ENCODE data around the gene SIRT5.

The SIRT5 gene

GRCh38 chr6:13538084-13538483 lies 36.3 kb upstream of the SIRT5 start:
- H3K14ac ChIP-seq (ENCODE audit: low read length) = no peak overlapping the region
- no peak overlapping the region for H3K27ac ChIP-seq (ENCODE audit: low read depth, low read length)
- H3K23ac ChIP-seq (ENCODE audit: low read length) = no peak overlapping the region
- no peak overlapping the region for H3K9ac ChIP-seq (ENCODE audit: low read length)
- H3K79me2 ChIP-seq (ENCODE audit: control insufficient read depth, insufficient read depth, low read length, poor library complexity) = no peaks in the 10 kb centered on the region
- no peaks in the 10 kb centered on the region for H3K79me1 ChIP-seq (ENCODE audit: low read length)
- no peak overlapping the region for H4K91ac ChIP-seq (ENCODE audit: low read depth, low read length)
- no peak overlapping the region for H2AK5ac ChIP-seq (ENCODE audit: low read length)
- no peaks in the 10 kb centered on the region for H3K4me1 ChIP-seq (ENCODE audit: control insufficient read depth in 1 of 2, insufficient read depth in 2 of 2, low read length in 2 of 2)
- H2AFZ ChIP-seq (ENCODE audit: insufficient read depth, low read length, poor library complexity) = no peak overlapping the region
- no peak overlapping the region for H3K4ac ChIP-seq (ENCODE audit: low read depth, low read length)
- H3K18ac ChIP-seq (ENCODE audit: low read length) = no peak overlapping the region
- WGBS (ENCODE audit: extremely low coverage, insufficient coverage, insufficient read length) = no CpG with 5 or more reads among the region's 2 CpGs
- no peak overlapping the region for H4K8ac ChIP-seq (ENCODE audit: low read depth, low read length)
- H3K9me3 ChIP-seq (ENCODE audit: insufficient read depth, low read depth, low read length) = peaks cover 1% of the 10 kb centered on the region
- H2BK120ac ChIP-seq (ENCODE audit: insufficient read depth, low read length, poor library complexity) = no peak overlapping the region
- no peak overlapping the region for H2BK12ac ChIP-seq (ENCODE audit: low read length)
- H4K12ac ChIP-seq (ENCODE audit: low read depth, low read length) = no peak overlapping the region
- no peak overlapping the region for H3K4me3 ChIP-seq (ENCODE audit: low read depth, low read length)
- H2BK5ac ChIP-seq (ENCODE audit: low read depth, low read length, poor library complexity) = no peak overlapping the region
- peak in 1 of 2 donors; percentile 52 for DNase-seq
- no peaks in the 10 kb centered on the region for H3K27me3 ChIP-seq (ENCODE audit: insufficient read depth, low read length)
- H3K36me3 ChIP-seq (ENCODE audit: control insufficient read depth in 1 of 2, insufficient read depth in 2 of 2, low read length in 2 of 2) = no peaks in the 10 kb centered on the region
- no peak overlapping the region for H3K4me2 ChIP-seq (ENCODE audit: low read length)

GRCh38 chr6:13538600-13538999 lies 35.8 kb upstream of the SIRT5 start:
- Histone ChIP-seq H2BK5ac (ENCODE audit: low read depth, low read length, poor library complexity) (no peak overlapping the region), H3K79me1 (ENCODE audit: low read length) (no peaks in the 10 kb centered on the region), H3K9ac (ENCODE audit: low read length) (no peak overlapping the region), H3K4me1 (ENCODE audit: control insufficient read depth in 1 of 2, insufficient read depth in 2 of 2, low read length in 2 of 2) (no peaks in the 10 kb centered on the region), H3K36me3 (ENCODE audit: control insufficient read depth in 1 of 2, insufficient read depth in 2 of 2, low read length in 2 of 2) (no peaks in the 10 kb centered on the region), H3K9me3 (ENCODE audit: insufficient read depth, low read depth, low read length) (peaks cover 1% of the 10 kb centered on the region), H3K23ac (ENCODE audit: low read length) (no peak overlapping the region), H3K79me2 (ENCODE audit: control insufficient read depth, insufficient read depth, low read length, poor library complexity) (no peaks in the 10 kb centered on the region), H3K4me2 (ENCODE audit: low read length) (no peak overlapping the region), H2AFZ (ENCODE audit: insufficient read depth, low read length, poor library complexity) (no peak overlapping the region), H2BK12ac (ENCODE audit: low read length) (no peak overlapping the region), H3K27ac (ENCODE audit: low read depth, low read length) (no peak overlapping the region), H4K12ac (ENCODE audit: low read depth, low read length) (no peak overlapping the region), H4K91ac (ENCODE audit: low read depth, low read length) (no peak overlapping the region), H3K27me3 (ENCODE audit: insufficient read depth, low read length) (no peaks in the 10 kb centered on the region), H3K14ac (ENCODE audit: low read length) (no peak overlapping the region), H3K18ac (ENCODE audit: low read length) (no peak overlapping the region), H3K4me3 (ENCODE audit: low read depth, low read length) (no peak overlapping the region), H3K4ac (ENCODE audit: low read depth, low read length) (no peak overlapping the region), H4K8ac (ENCODE audit: low read depth, low read length) (no peak overlapping the region), H2AK5ac (ENCODE audit: low read length) (no peak overlapping the region), H2BK120ac (ENCODE audit: insufficient read depth, low read length, poor library complexity) (no peak overlapping the region)
- no peak for DNase-seq
- no CpG with 5 or more reads among the region's 3 CpGs for WGBS (ENCODE audit: extremely low coverage, insufficient coverage, insufficient read length)

- H4K12ac ChIP-seq (ENCODE audit: low read depth, low read length) = no peak overlapping the region
- no peak for DNase-seq
These were observed 34.8 kb upstream of the SIRT5 start for GRCh38 chr6:13539572-13539971.

GRCh38 chr6:13541496-13541895 lies 32.9 kb upstream of the SIRT5 start:
- no peak overlapping the region for H4K8ac ChIP-seq (ENCODE audit: low read depth, low read length)
- H2AK5ac ChIP-seq (ENCODE audit: low read length) = no peak overlapping the region
- H3K4ac ChIP-seq (ENCODE audit: low read depth, low read length) = no peak overlapping the region
- H3K79me1 ChIP-seq (ENCODE audit: low read length) = no peaks in the 10 kb centered on the region
- DNase-seq = no peak
- no peak overlapping the region for H3K23ac ChIP-seq (ENCODE audit: low read length)
- no peaks in the 10 kb centered on the region for H3K36me3 ChIP-seq (ENCODE audit: control insufficient read depth in 1 of 2, insufficient read depth in 2 of 2, low read length in 2 of 2)
- no peak overlapping the region for H3K9ac ChIP-seq (ENCODE audit: low read length)
- H2BK120ac ChIP-seq (ENCODE audit: insufficient read depth, low read length, poor library complexity) = no peak overlapping the region
- no peak overlapping the region for H4K12ac ChIP-seq (ENCODE audit: low read depth, low read length)
- no peak overlapping the region for H4K91ac ChIP-seq (ENCODE audit: low read depth, low read length)
- no peak overlapping the region for H3K4me3 ChIP-seq (ENCODE audit: low read depth, low read length)
- no peak overlapping the region for H2BK12ac ChIP-seq (ENCODE audit: low read length)
- no peak overlapping the region for H2BK5ac ChIP-seq (ENCODE audit: low read depth, low read length, poor library complexity)
- H2AFZ ChIP-seq (ENCODE audit: insufficient read depth, low read length, poor library complexity) = no peak overlapping the region
- no CpG with 5 or more reads among the region's 35 CpGs for WGBS (ENCODE audit: extremely low coverage, insufficient coverage, insufficient read length)
- no peak overlapping the region for H3K14ac ChIP-seq (ENCODE audit: low read length)
- no peaks in the 10 kb centered on the region for H3K27me3 ChIP-seq (ENCODE audit: insufficient read depth, low read length)
- no peak overlapping the region for H3K18ac ChIP-seq (ENCODE audit: low read length)
- no peak overlapping the region for H3K4me2 ChIP-seq (ENCODE audit: low read length)
- H3K4me1 ChIP-seq (ENCODE audit: control insufficient read depth in 1 of 2, insufficient read depth in 2 of 2, low read length in 2 of 2) = no peaks in the 10 kb centered on the region
- H3K9me3 ChIP-seq (ENCODE audit: insufficient read depth, low read depth, low read length) = no peaks in the 10 kb centered on the region
- no peak overlapping the region for H3K27ac ChIP-seq (ENCODE audit: low read depth, low read length)
- H3K79me2 ChIP-seq (ENCODE audit: control insufficient read depth, insufficient read depth, low read length, poor library complexity) = no peaks in the 10 kb centered on the region

More at GRCh38 chr6:13539572-13539971, 34.8 kb upstream of the SIRT5 start:
- Histone ChIP-seq H3K23ac (ENCODE audit: low read length) (no peak overlapping the region), H3K18ac (ENCODE audit: low read length) (no peak overlapping the region), H3K27me3 (ENCODE audit: insufficient read depth, low read length) (no peaks in the 10 kb centered on the region), H2AK5ac (ENCODE audit: low read length) (no peak overlapping the region), H2AFZ (ENCODE audit: insufficient read depth, low read length, poor library complexity) (no peak overlapping the region), H3K4me2 (ENCODE audit: low read length) (no peak overlapping the region), H3K4ac (ENCODE audit: low read depth, low read length) (no peak overlapping the region), H3K4me3 (ENCODE audit: low read depth, low read length) (no peak overlapping the region), H3K14ac (ENCODE audit: low read length) (no peak overlapping the region), H4K91ac (ENCODE audit: low read depth, low read length) (no peak overlapping the region), H3K79me1 (ENCODE audit: low read length) (no peaks in the 10 kb centered on the region), H3K4me1 (ENCODE audit: control insufficient read depth in 1 of 2, insufficient read depth in 2 of 2, low read length in 2 of 2) (no peaks in the 10 kb centered on the region), H3K27ac (ENCODE audit: low read depth, low read length) (no peak overlapping the region), H4K8ac (ENCODE audit: low read depth, low read length) (no peak overlapping the region), H3K79me2 (ENCODE audit: control insufficient read depth, insufficient read depth, low read length, poor library complexity) (no peaks in the 10 kb centered on the region), H2BK120ac (ENCODE audit: insufficient read depth, low read length, poor library complexity) (no peak overlapping the region), H2BK12ac (ENCODE audit: low read length) (no peak overlapping the region), H3K9me3 (ENCODE audit: insufficient read depth, low read depth, low read length) (peaks cover 1% of the 10 kb centered on the region), H3K9ac (ENCODE audit: low read length) (no peak overlapping the region), H2BK5ac (ENCODE audit: low read depth, low read length, poor library complexity) (no peak overlapping the region), H3K36me3 (ENCODE audit: control insufficient read depth in 1 of 2, insufficient read depth in 2 of 2, low read length in 2 of 2) (no peaks in the 10 kb centered on the region)
- WGBS (ENCODE audit: extremely low coverage, insufficient coverage, insufficient read length) = no CpG with 5 or more reads among the region's 1 CpG
